Mesenchymal stem cell (in vitro differentiated cells and primary cell): ENCODE data around the gene CLDN4.

Source experiments
- DNase-seq: peaks from one replicate; pipeline ENCODE4 v3.0.0-alpha.2; 2013
- H2AFZ ChIP-seq: one replicate; pipeline ENCODE4 v1.6.1; 2013; ENCODE audit warnings: low read depth, mild to moderate bottlenecking, control low read depth, inconsistent platforms, low read length, moderate library complexity
- H2AK5ac ChIP-seq: 2 replicates; pipeline ENCODE4 v1.6.1; 2013; ENCODE audit warnings: low read length, moderate library complexity, mild to moderate bottlenecking, inconsistent platforms; ENCODE audit not compliant: severe bottlenecking
- H2BK120ac ChIP-seq: one replicate; pipeline ENCODE4 v1.6.1; 2013; ENCODE audit warnings: low read depth, mild to moderate bottlenecking, inconsistent platforms, low read length, moderate library complexity
- H2BK12ac ChIP-seq, 2 experiments: one replicate each; pipeline ENCODE4 v1.6.1; 2013; ENCODE audit warnings: inconsistent platforms in 2 of 2, low read length in 2 of 2, mild to moderate bottlenecking in 2 of 2, moderate library complexity in 2 of 2, control low read depth in 1 of 2
- H2BK15ac ChIP-seq: one replicate; pipeline ENCODE4 v1.6.1; 2013; ENCODE audit warnings: mild to moderate bottlenecking, low read depth, inconsistent platforms; ENCODE audit not compliant: poor library complexity, severe bottlenecking
- H2BK5ac ChIP-seq: 2 replicates; pipeline ENCODE4 v1.6.1; 2013; ENCODE audit warnings: low read depth, mild to moderate bottlenecking, low read length, control low read depth, inconsistent platforms; ENCODE audit not compliant: poor library complexity, severe bottlenecking
- H3K14ac ChIP-seq, 2 experiments: one replicate each; pipeline ENCODE4 v1.6.1; 2013; ENCODE audit warnings: inconsistent platforms in 2 of 2, low read length in 2 of 2, control low read depth in 1 of 2, mild to moderate bottlenecking in 1 of 2, moderate library complexity in 1 of 2
- H3K18ac ChIP-seq, 2 experiments: one replicate each; pipeline ENCODE4 v1.6.1; 2013; ENCODE audit warnings: inconsistent platforms in 2 of 2, low read length in 2 of 2, control low read depth in 1 of 2, low read depth in 1 of 2, mild to moderate bottlenecking in 1 of 2
- H3K23ac ChIP-seq, 2 experiments: one replicate each; pipeline ENCODE4 v1.6.1; 2013; ENCODE audit warnings: inconsistent platforms in 2 of 2, low read length in 2 of 2, mild to moderate bottlenecking in 2 of 2, moderate library complexity in 2 of 2, control low read depth in 1 of 2
- H3K27ac ChIP-seq: 2 replicates; pipeline ENCODE4 v1.5.1; 2013; ENCODE audit warnings: mild to moderate bottlenecking, moderate library complexity, low read length, control low read depth, inconsistent platforms; ENCODE audit not compliant: poor library complexity, severe bottlenecking
- H3K27me3 ChIP-seq, 2 experiments: 2 replicates each; pipeline versions ENCODE4 v1.6.1 to v1.7.0; 2013; ENCODE audit warnings: low read length in 2 of 2, mild to moderate bottlenecking in 2 of 2, moderate library complexity in 2 of 2, control low read depth in 1 of 2, inconsistent platforms in 1 of 2; ENCODE audit not compliant: control insufficient read depth in 1 of 2, insufficient read depth in 1 of 2
- H3K36me3 ChIP-seq, 2 experiments: 2 replicates each; pipeline versions ENCODE4 v1.6.1 to v1.7.0; 2013; ENCODE audit warnings: low read length in 2 of 2, control low read depth in 1 of 2, inconsistent platforms in 1 of 2, low read depth in 1 of 2, mild to moderate bottlenecking in 1 of 2; ENCODE audit not compliant: insufficient read depth in 2 of 2, control insufficient read depth in 1 of 2
- H3K4ac ChIP-seq, 2 experiments: one replicate each; pipeline ENCODE4 v1.6.1; 2013; ENCODE audit warnings: inconsistent platforms in 2 of 2, low read length in 2 of 2, mild to moderate bottlenecking in 2 of 2, moderate library complexity in 2 of 2, control low read depth in 1 of 2, low read depth in 1 of 2
- H3K4me1 ChIP-seq: 2 replicates; pipeline ENCODE4 v1.6.1; 2013; ENCODE audit warnings: low read depth, low read length, control low read depth; ENCODE audit not compliant: control insufficient read depth, insufficient read depth
- H3K4me2 ChIP-seq: 2 replicates; pipeline ENCODE4 v1.6.1; 2013; ENCODE audit warnings: low read length, mild to moderate bottlenecking, inconsistent platforms; ENCODE audit not compliant: poor library complexity, severe bottlenecking
- H3K4me3 ChIP-seq, 2 experiments: 2 replicates each; pipeline versions ENCODE4 v1.5.1 to v1.7.0; 2013; ENCODE audit warnings: low read length in 2 of 2, mild to moderate bottlenecking in 2 of 2, control low read depth in 1 of 2, low read depth in 1 of 2; ENCODE audit not compliant: insufficient read depth in 1 of 2
- H3K79me1 ChIP-seq: replicated peaks from 2 replicates; pipeline ENCODE4 v1.6.1; 2013; ENCODE audit warnings: mild to moderate bottlenecking, control low read depth, low read length, inconsistent platforms; ENCODE audit not compliant: poor library complexity, severe bottlenecking
- H3K9ac ChIP-seq: 2 replicates; pipeline ENCODE4 v1.7.0; 2013; ENCODE audit warnings: mild to moderate bottlenecking, low read length, moderate library complexity
- H3K9me3 ChIP-seq: 2 replicates; pipeline ENCODE4 v1.7.0; 2013; ENCODE audit warnings: mild to moderate bottlenecking, low read length; ENCODE audit not compliant: control insufficient read depth
- H4K8ac ChIP-seq: one replicate; pipeline ENCODE4 v1.6.1; 2013; ENCODE audit warnings: inconsistent platforms, mild to moderate bottlenecking, low read length, moderate library complexity
- H4K91ac ChIP-seq: one replicate; pipeline ENCODE4 v1.6.1; 2013; ENCODE audit warnings: mild to moderate bottlenecking, low read length, inconsistent platforms
- WGBS: methylation state at CpG from one replicate; pipeline ENCODE4 v1.1.7; 2013; ENCODE audit warnings: mixed read lengths; 5-methylcytosine and 5-hydroxymethylcytosine counted together

The CLDN4 gene

GRCh38 chr7:73799282-73800141 is 31.3 kb upstream of the CLDN4 start:
- H3K9me3 ChIP-seq = no peaks in the 10 kb centered on the region
- H2AFZ ChIP-seq = no peak overlapping the region
- H2BK15ac ChIP-seq = no peak overlapping the region
- no peak overlapping the region for H3K23ac ChIP-seq
- no peaks in the 10 kb centered on the region for H3K27me3 ChIP-seq
- no peaks in the 10 kb centered on the region for H3K36me3 ChIP-seq
- H3K9ac ChIP-seq = no peak overlapping the region
- no peak overlapping the region for H4K8ac ChIP-seq
- H3K18ac ChIP-seq = no peak overlapping the region
- no peak overlapping the region for H3K14ac ChIP-seq
- no peak overlapping the region for H3K4me2 ChIP-seq
- DNase-seq = no peak
- H2BK12ac ChIP-seq = no peak overlapping the region
- H4K91ac ChIP-seq = no peak overlapping the region
- no peak overlapping the region for H2BK5ac ChIP-seq
- no peak overlapping the region for H3K4me3 ChIP-seq
- H3K4ac ChIP-seq = no peak overlapping the region
- 61% methylated on average over 9 of the region's 10 CpGs for WGBS
- H2AK5ac ChIP-seq = no peak overlapping the region
- no peaks in the 10 kb centered on the region for H3K79me1 ChIP-seq
- no peak overlapping the region for H3K27ac ChIP-seq
- H2BK120ac ChIP-seq = no peak overlapping the region
- H3K4me1 ChIP-seq = no peaks in the 10 kb centered on the region

GRCh38 chr7:73801577-73801976 is 29.2 kb upstream of the CLDN4 start:
- no peak overlapping the region for H3K14ac ChIP-seq
- H3K79me1 ChIP-seq = no peaks in the 10 kb centered on the region
- no peak overlapping the region for H2BK12ac ChIP-seq
- H3K36me3 ChIP-seq = no peaks in the 10 kb centered on the region
- no peak overlapping the region for H2BK5ac ChIP-seq
- H3K18ac ChIP-seq = no peak overlapping the region
- WGBS = no CpG with 5 or more reads among the region's 1 CpG
- H3K9ac ChIP-seq = no peak overlapping the region
- no peak overlapping the region for H2AFZ ChIP-seq
- no peak overlapping the region for H4K91ac ChIP-seq
- no peaks in the 10 kb centered on the region for H3K4me1 ChIP-seq
- no peak overlapping the region for H3K4ac ChIP-seq
- no peak overlapping the region for H3K4me3 ChIP-seq
- no peak overlapping the region for H4K8ac ChIP-seq
- H3K4me2 ChIP-seq = no peak overlapping the region
- no peaks in the 10 kb centered on the region for H3K9me3 ChIP-seq
- H2BK120ac ChIP-seq = no peak overlapping the region
- H2AK5ac ChIP-seq = no peak overlapping the region
- no peak overlapping the region for H3K27ac ChIP-seq
- DNase-seq = no peak
- H2BK15ac ChIP-seq = no peak overlapping the region
- no peaks in the 10 kb centered on the region for H3K27me3 ChIP-seq
- no peak overlapping the region for H3K23ac ChIP-seq

- H3K4me2 ChIP-seq = no peak overlapping the region
- WGBS = 94% methylated on average over 3 of the region's 4 CpGs
- H2BK120ac ChIP-seq = no peak overlapping the region
- DNase-seq = no peak
- H2AFZ ChIP-seq = no peak overlapping the region
- no peak overlapping the region for H3K14ac ChIP-seq
- no peak overlapping the region for H4K91ac ChIP-seq
- H3K4ac ChIP-seq = no peak overlapping the region
- H3K36me3 ChIP-seq = no peaks in the 10 kb centered on the region
- H3K27me3 ChIP-seq = no peaks in the 10 kb centered on the region
- H3K27ac ChIP-seq = no peak overlapping the region
- no peak overlapping the region for H2AK5ac ChIP-seq
- H2BK15ac ChIP-seq = no peak overlapping the region
- no peak overlapping the region for H3K9ac ChIP-seq
- no peaks in the 10 kb centered on the region for H3K9me3 ChIP-seq
- H2BK12ac ChIP-seq = no peak overlapping the region
- H3K79me1 ChIP-seq = no peaks in the 10 kb centered on the region
- no peak overlapping the region for H3K18ac ChIP-seq
- no peaks in the 10 kb centered on the region for H3K4me1 ChIP-seq
- no peak overlapping the region for H3K23ac ChIP-seq
- no peak overlapping the region for H3K4me3 ChIP-seq
- no peak overlapping the region for H4K8ac ChIP-seq
- no peak overlapping the region for H2BK5ac ChIP-seq
Measured at GRCh38 chr7:73802459-73802858, 28.3 kb upstream of the CLDN4 start.

GRCh38 chr7:73809467-73809951 is 21.3 kb upstream of the CLDN4 start:
- no peaks in the 10 kb centered on the region for H3K79me1 ChIP-seq

More at GRCh38 chr7:73809467-73809951, 21.3 kb upstream of the CLDN4 start:
- H2BK120ac ChIP-seq = no peak overlapping the region
- no peak overlapping the region for H2BK5ac ChIP-seq
- no peak overlapping the region for H3K4me2 ChIP-seq
- no peak overlapping the region for H2BK15ac ChIP-seq
- peaks cover 0 to 4% of the 10 kb centered on the region in 2 experiments for H3K27me3 ChIP-seq
- no peak overlapping the region for H3K27ac ChIP-seq
- no peak overlapping the region for H2AFZ ChIP-seq
- H2BK12ac ChIP-seq = no peak overlapping the region
- no peak overlapping the region for H3K4me3 ChIP-seq
- H4K91ac ChIP-seq = no peak overlapping the region
- H3K4ac ChIP-seq = no peak overlapping the region
- H3K9me3 ChIP-seq = no peaks in the 10 kb centered on the region
- peaks cover 4% of the 10 kb centered on the region for H3K4me1 ChIP-seq
- H3K14ac ChIP-seq = no peak overlapping the region
- DNase-seq = no peak
- H3K18ac ChIP-seq = no peak overlapping the region
- H3K9ac ChIP-seq = no peak overlapping the region
- H3K36me3 ChIP-seq = no peaks in the 10 kb centered on the region
- peak overlapping the region; percentile 29 for H4K8ac ChIP-seq
- H3K23ac ChIP-seq = no peak overlapping the region
- 83% methylated on average over 21 of the region's 21 CpGs for WGBS
- H2AK5ac ChIP-seq = no peak overlapping the region
